Endothelial cell of umbilical vein (primary cell): Measurements from ENCODE around the gene KLF3.
A peak's percentile ranks its signal among the peaks of the same experiment; 100 is the strongest.

Experiments
- CTCF ChIP-seq, 2 donors: IDR thresholded peaks; 1 replicate in 1 of 2; 2 replicates in 1 of 2; pipeline ENCODE4 v1.5.1; 2011; ENCODE audit warnings: low read length in 2 of 2, mild to moderate bottlenecking in 2 of 2, moderate library complexity in 2 of 2, control low read depth in 1 of 2, inconsistent platforms in 1 of 2, low read depth in 1 of 2; ENCODE audit not compliant: insufficient read depth in 1 of 2; ENCODE audit errors: extremely low read depth in 1 of 2
- EZH2 ChIP-seq: IDR thresholded peaks from 2 replicates; pipeline ENCODE4 v1.6.1; 2012; ENCODE audit warnings: borderline replicate concordance, low read depth, mild to moderate bottlenecking, moderate library complexity, low read length, inconsistent platforms; ENCODE audit not compliant: severe bottlenecking
- FOS ChIP-seq: IDR thresholded peaks from 2 replicates; pipeline ENCODE4 v1.6.1; 2011; ENCODE audit warnings: mild to moderate bottlenecking, low read length, moderate library complexity, borderline replicate concordance; ENCODE audit not compliant: insufficient read depth
- GATA2 ChIP-seq: IDR thresholded peaks from 2 replicates; pipeline ENCODE4 v1.7.0; 2011; ENCODE audit warnings: low read depth, mild to moderate bottlenecking, moderate library complexity, mixed read lengths, low read length; ENCODE audit not compliant: insufficient read length, insufficient read depth
- JUN ChIP-seq: IDR thresholded peaks from 2 replicates; pipeline ENCODE4 v1.6.1; 2011; ENCODE audit warnings: borderline replicate concordance, low read depth; ENCODE audit not compliant: insufficient read length, insufficient read depth
- MAX ChIP-seq: IDR thresholded peaks from 2 replicates; pipeline ENCODE4 v1.6.1; 2011; ENCODE audit not compliant: insufficient read depth, insufficient read length
- MYC ChIP-seq: IDR thresholded peaks from one replicate; pipeline ENCODE4 v1.6.1; 2011; ENCODE audit warnings: mild to moderate bottlenecking, low read depth, low read length
- POLR2A ChIP-seq: IDR thresholded peaks from 2 replicates; pipeline ENCODE4 v1.6.1; 2012; ENCODE audit warnings: low read depth, mild to moderate bottlenecking, control low read depth, low read length
- POLR2AphosphoS5 ChIP-seq: IDR thresholded peaks from 2 replicates; pipeline ENCODE4 v1.6.1; 2012; ENCODE audit warnings: low read depth, mild to moderate bottlenecking, control low read depth, low read length, moderate library complexity; ENCODE audit not compliant: insufficient read depth

GRCh38 chr4:38688676-38689355 lies 24.8 kb downstream of the KLF3 start:
- TF ChIP-seq CTCF (IDR thresholded peaks at IDR 0.05; ENCODE audit: extremely low read depth in 1 of 2, insufficient read depth in 1 of 2, low read depth in 1 of 2, low read length in 2 of 2) (no peak), MAX (no peak), POLR2AphosphoS5 (peak; percentile 69), POLR2A (no peak), EZH2 (no peak), JUN (peak; percentile 32), MYC (peak; percentile 7), FOS (peak; percentile 32), GATA2 (peak; percentile 73)
